Natural killer cell treated with Interleukin-12 subunit alpha and Interleukin-12 subunit beta and Interleukin-15 and Interleukin-18, amount 100 ng/mL, for 72 hours (primary cell): Measurements from ENCODE around the gene ZNRF1. TPM values are rescaled to one million over a fixed set of nuclear protein-coding genes. Genes with fewer than 3 reads are reported as not detected.

Experiments
- ATAC-seq, 2 donors: fragments of 150-1000 bp; cut with Tn5 transposase in 1 of 2; sonication (Bioruptor Pico), chemical (Tn5 transposase) in 1 of 2; 2 replicates each; pipeline ENCODE4 v1.10.0; 2021
- DNase-seq: peaks from one replicate; pipeline ENCODE4 v3.0.0; 2022; ENCODE audit warnings: low spot score
- H3K27ac Mint-ChIP-seq, 2 donors: 1 replicate in 1 of 2; 2 replicates in 1 of 2; pipeline ENCODE4 v1.8.0; 2022; ENCODE audit warnings: mixed read lengths in 2 of 2, mild to moderate bottlenecking in 1 of 2, moderate library complexity in 1 of 2
- H3K27me3 Mint-ChIP-seq, 2 donors: 1 replicate in 1 of 2; 2 replicates in 1 of 2; pipeline ENCODE4 v1.8.0; 2022; ENCODE audit warnings: mixed read lengths in 2 of 2
- H3K36me3 Mint-ChIP-seq: one replicate; pipeline ENCODE4 v1.8.0; 2022; ENCODE audit warnings: mixed read lengths
- H3K4me1 Mint-ChIP-seq, 2 donors: 1 replicate in 1 of 2; 2 replicates in 1 of 2; pipeline ENCODE4 v1.8.0; 2022; ENCODE audit warnings: low read depth in 2 of 2, mixed read lengths in 2 of 2, mild to moderate bottlenecking in 1 of 2
- H3K4me3 Mint-ChIP-seq: one replicate; pipeline ENCODE4 v1.8.0; 2022; ENCODE audit warnings: mixed read lengths
- H3K9me3 Mint-ChIP-seq: 2 replicates; pipeline ENCODE4 v1.8.0; 2022; ENCODE audit warnings: mixed read lengths
- total RNA-seq, 2 donors: library from RNA; stranded (reverse); gene quantifications; one replicate each; pipeline ENCODE4 v1.2.3, GENCODE V29; 2022

The ZNRF1 gene
- total RNA-seq, 2 donors from 2014 or later: 58.6 to 89.7 TPM

GRCh38 chr16:75111961-75112733 is 113.3 kb downstream of the ZNRF1 start:
- peak overlapping the region; percentile 27 for H3K4me3 Mint-ChIP-seq
- H3K27me3 Mint-ChIP-seq: peaks cover 0 to 2% of the 10 kb centered on the region in 2 donors
- H3K4me1 Mint-ChIP-seq: peaks cover 43 to 44% of the 10 kb centered on the region in 2 donors
- peaks cover 6% of the 10 kb centered on the region for H3K36me3 Mint-ChIP-seq
- no peak for DNase-seq
- no peak for ATAC-seq
- H3K9me3 Mint-ChIP-seq: no peaks in the 10 kb centered on the region
- peak overlapping the region; percentile 82 to 85 for H3K27ac Mint-ChIP-seq

- peak overlapping the region; percentile 38 to 64 for H3K27ac Mint-ChIP-seq
- H3K36me3 Mint-ChIP-seq: peaks cover 5% of the 10 kb centered on the region
- peaks cover 0 to 2% of the 10 kb centered on the region in 2 donors for H3K27me3 Mint-ChIP-seq
- H3K4me1 Mint-ChIP-seq: peaks cover 39 to 44% of the 10 kb centered on the region in 2 donors
- H3K4me3 Mint-ChIP-seq: peak overlapping the region; percentile 21
- no peaks in the 10 kb centered on the region for H3K9me3 Mint-ChIP-seq
- DNase-seq (no peak), ATAC-seq (no peak)
Observed at GRCh38 chr16:75112734-75113491, 114.1 kb downstream of the ZNRF1 start.

- Mint-ChIP-seq H3K36me3 (no peaks in the 10 kb centered on the region), H3K27ac (no peak overlapping the region), H3K4me3 (no peak overlapping the region), H3K4me1 (peaks cover 33 to 40% of the 10 kb centered on the region in 2 donors), H3K9me3 (no peaks in the 10 kb centered on the region), H3K27me3 (peaks cover 0 to 2% of the 10 kb centered on the region in 2 donors)
- ATAC-seq (no peak), DNase-seq (no peak)
Observed at GRCh38 chr16:75113541-75114121, 114.8 kb downstream of the ZNRF1 start.

GRCh38 chr16:75114179-75114945 is 115.5 kb downstream of the ZNRF1 start:
- Mint-ChIP-seq H3K27me3 (peaks cover 0 to 2% of the 10 kb centered on the region in 2 donors), H3K9me3 (no peaks in the 10 kb centered on the region), H3K36me3 (no peaks in the 10 kb centered on the region), H3K4me1 (peaks cover 26 to 33% of the 10 kb centered on the region in 2 donors), H3K4me3 (no peak overlapping the region), H3K27ac (no peak overlapping the region)
- no peak for DNase-seq
- ATAC-seq: no peak

GRCh38 chr16:75114946-75115825 is 116.4 kb downstream of the ZNRF1 start:
- Mint-ChIP-seq H3K4me3 (no peak overlapping the region), H3K36me3 (no peaks in the 10 kb centered on the region), H3K27ac (no peak overlapping the region), H3K4me1 (peaks cover 18 to 26% of the 10 kb centered on the region in 2 donors), H3K9me3 (no peaks in the 10 kb centered on the region), H3K27me3 (peaks cover 0 to 2% of the 10 kb centered on the region in 2 donors)
- ATAC-seq (no peak), DNase-seq (no peak)

- H3K4me1 Mint-ChIP-seq: peaks cover 7 to 15% of the 10 kb centered on the region in 2 donors
- ATAC-seq: peak; percentile 84 to 85
- H3K27me3 Mint-ChIP-seq: peaks cover 0 to 2% of the 10 kb centered on the region in 2 donors
- H3K27ac Mint-ChIP-seq: no peak within 1 kb of the TSS
- H3K36me3 Mint-ChIP-seq: peaks cover 2% of the 10 kb centered on the region
- H3K4me3 Mint-ChIP-seq: peak within 1 kb of the TSS; percentile 54
- peaks cover under 1% of the 10 kb centered on the region for H3K9me3 Mint-ChIP-seq
- DNase-seq: no peak
Observed at GRCh38 chr16:75116081-75116910, 117.5 kb downstream of the ZNRF1 start, which contains the start of gene LDHD. LDHD (minus strand) TSS chr16:75116780; CDS start chr16:75116720, 60 bp downstream.

- no peak overlapping the region for H3K27ac Mint-ChIP-seq
- H3K4me3 Mint-ChIP-seq: peak overlapping the region; percentile 54
Observed at GRCh38 chr16:75116911-75117245, 118.1 kb downstream of the ZNRF1 start.

GRCh38 chr16:75118943-75119539 is 120.2 kb downstream of the ZNRF1 start:
- Mint-ChIP-seq H3K27me3 (no peaks in the 10 kb centered on the region), H3K36me3 (peaks cover 12% of the 10 kb centered on the region), H3K4me1 (peaks cover 0 to 4% of the 10 kb centered on the region in 2 donors), H3K4me3 (no peak overlapping the region), H3K9me3 (peaks cover 7% of the 10 kb centered on the region), H3K27ac (no peak overlapping the region)
- ATAC-seq (no peak), DNase-seq (no peak)

More at GRCh38 chr16:75116911-75117245, 118.1 kb downstream of the ZNRF1 start:
- no peak for ATAC-seq
- peaks cover 2% of the 10 kb centered on the region for H3K9me3 Mint-ChIP-seq
- H3K4me1 Mint-ChIP-seq: peaks cover under 1 to 11% of the 10 kb centered on the region in 2 donors
- H3K27me3 Mint-ChIP-seq: peaks cover 0 to 2% of the 10 kb centered on the region in 2 donors
- H3K36me3 Mint-ChIP-seq: peaks cover 6% of the 10 kb centered on the region
- no peak for DNase-seq

GRCh38 chr16:75120253-75120652 is 121.4 kb downstream of the ZNRF1 start:
- Mint-ChIP-seq H3K4me1 (peaks cover 0 to 4% of the 10 kb centered on the region in 2 donors), H3K4me3 (no peak overlapping the region), H3K27ac (no peak overlapping the region), H3K36me3 (peaks cover 12% of the 10 kb centered on the region), H3K9me3 (peaks cover 7% of the 10 kb centered on the region), H3K27me3 (no peaks in the 10 kb centered on the region)
- no peak for DNase-seq
- ATAC-seq: no peak

- ATAC-seq (no peak), DNase-seq (no peak)
- no peaks in the 10 kb centered on the region for H3K27me3 Mint-ChIP-seq
- H3K36me3 Mint-ChIP-seq: peaks cover 12% of the 10 kb centered on the region
- no peak overlapping the region for H3K4me3 Mint-ChIP-seq
- H3K27ac Mint-ChIP-seq: no peak overlapping the region
- peaks cover 7% of the 10 kb centered on the region for H3K9me3 Mint-ChIP-seq
- H3K4me1 Mint-ChIP-seq: no peaks in the 10 kb centered on the region
Observed at GRCh38 chr16:75121949-75122568, 123.2 kb downstream of the ZNRF1 start.

- DNase-seq: no peak
- H3K27ac Mint-ChIP-seq: no peak overlapping the region
- ATAC-seq: no peak
- no peaks in the 10 kb centered on the region for H3K4me1 Mint-ChIP-seq
- no peaks in the 10 kb centered on the region for H3K27me3 Mint-ChIP-seq
- H3K9me3 Mint-ChIP-seq: peaks cover 7% of the 10 kb centered on the region
- no peak overlapping the region for H3K4me3 Mint-ChIP-seq
- H3K36me3 Mint-ChIP-seq: peaks cover 12% of the 10 kb centered on the region
Observed at GRCh38 chr16:75122609-75123008, 123.8 kb downstream of the ZNRF1 start.
